T-helper 2 cell treated with Interferon-gamma antibody and Interleukin-4, amounts not matched to agents 5 μg/mL and 100 μg/mL, for 36 hours (primary cell): Measurements from ENCODE around the gene CLDN18.

Source experiments
- DNase-seq: peaks from one replicate; pipeline ENCODE4 v3.0.0; 2021; ENCODE audit warnings: low spot score
- H3K27ac Mint-ChIP-seq: one replicate; pipeline ENCODE4 v1.8.0; 2021; ENCODE audit warnings: mild to moderate bottlenecking, mixed read lengths
- H3K27me3 Mint-ChIP-seq: one replicate; pipeline ENCODE4 v1.8.0; 2021; ENCODE audit warnings: low read depth, mixed read lengths
- H3K36me3 Mint-ChIP-seq: one replicate; pipeline ENCODE4 v1.8.0; 2021; ENCODE audit warnings: low read depth, mixed read lengths
- H3K4me1 Mint-ChIP-seq: one replicate; pipeline ENCODE4 v1.8.0; 2021; ENCODE audit warnings: low read depth, mixed read lengths
- H3K4me3 Mint-ChIP-seq: one replicate; pipeline ENCODE4 v1.8.0; 2022; ENCODE audit warnings: mild to moderate bottlenecking, moderate library complexity, mixed read lengths
- H3K9me3 Mint-ChIP-seq: one replicate; pipeline ENCODE4 v1.8.0; 2021; ENCODE audit warnings: mixed read lengths

The CLDN18 gene

GRCh38 chr3:138082085-138082991, 72.4 kb downstream of the CLDN18 start:
- no peaks in the 10 kb centered on the region for H3K9me3 Mint-ChIP-seq
- peak overlapping the region; percentile 58 for H3K27ac Mint-ChIP-seq
- peaks cover 27% of the 10 kb centered on the region for H3K4me1 Mint-ChIP-seq
- peak overlapping the region; percentile 61 for H3K4me3 Mint-ChIP-seq
- peak; percentile 47 for DNase-seq
- H3K36me3 Mint-ChIP-seq = no peaks in the 10 kb centered on the region
- peaks cover 10% of the 10 kb centered on the region for H3K27me3 Mint-ChIP-seq

DNA sequence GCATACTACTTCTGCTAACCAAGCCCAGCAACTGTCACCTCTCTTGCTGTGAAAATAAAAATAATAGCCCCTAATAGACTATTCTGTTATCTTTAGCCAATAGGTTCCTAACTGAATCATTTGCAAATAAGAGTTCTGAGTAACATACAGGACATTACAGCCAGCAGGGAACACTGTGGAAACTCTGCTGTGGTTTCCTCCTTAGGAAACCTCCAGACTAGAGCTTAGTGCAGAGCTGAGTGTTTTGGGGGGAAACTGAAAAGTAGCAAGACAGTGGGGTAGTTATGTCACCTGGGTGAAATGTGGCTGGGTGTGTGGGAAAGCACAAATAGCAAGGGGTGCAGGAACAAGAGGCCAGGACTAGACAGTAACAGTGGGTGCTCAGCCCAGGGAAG, 73.0 kb downstream of the CLDN18 start:
- Mint-ChIP-seq H3K27ac (peak overlapping the region; percentile 22), H3K36me3 (no peaks in the 10 kb centered on the region), H3K4me3 (peak overlapping the region; percentile 61)

More for the DNA sequence above, 73.0 kb downstream of the CLDN18 start:
- Mint-ChIP-seq H3K4me1 (peaks cover 27% of the 10 kb centered on the region), H3K9me3 (no peaks in the 10 kb centered on the region), H3K27me3 (peaks cover 16% of the 10 kb centered on the region)
- DNase-seq = no peak
